Measurements from ENCODE around the gene ELANE.

Gene ELANE

GRCh38 chr19:852136-853013 lies at the start of gene ELANE:
TSS of gene ELANE (plus strand) at chr19:852303. CDS start at chr19:852329, 26 bp downstream.
- DNase-seq, result no peak

- DNase-seq, result no peak
Measured at GRCh38 chr19:802498-803098, 49.5 kb upstream of the ELANE start.

GRCh38 chr19:803099-803561 lies 49.0 kb upstream of the ELANE start:
- DNase-seq, result no peak

- no peak for DNase-seq
Measured at GRCh38 chr19:803686-804418, 48.3 kb upstream of the ELANE start.

- no peak for DNase-seq
Measured at GRCh38 chr19:804419-805165, 47.5 kb upstream of the ELANE start.

GRCh38 chr19:805166-805551 lies 46.9 kb upstream of the ELANE start:
- DNase-seq, result no peak

GRCh38 chr19:805600-806550 lies 46.2 kb upstream of the ELANE start:
- DNase-seq, result no peak

GRCh38 chr19:806815-807421 lies 45.2 kb upstream of the ELANE start:
- DNase-seq, result no peak

GRCh38 chr19:807627-808422 lies 44.3 kb upstream of the ELANE start:
- no peak for DNase-seq

GRCh38 chr19:808423-808775 lies 43.7 kb upstream of the ELANE start:
- DNase-seq, result no peak

GRCh38 chr19:810077-810855 lies 41.8 kb upstream of the ELANE start:
- no peak for DNase-seq

GRCh38 chr19:810883-811489 lies 41.1 kb upstream of the ELANE start:
- DNase-seq, result no peak

- no peak for DNase-seq
Measured at GRCh38 chr19:811506-812048, 40.5 kb upstream of the ELANE start.

- DNase-seq, result no peak
Measured at GRCh38 chr19:812049-812746, 39.9 kb upstream of the ELANE start.

GRCh38 chr19:812747-813218 lies 39.3 kb upstream of the ELANE start:
- no peak for DNase-seq

GRCh38 chr19:813219-814151 lies 38.6 kb upstream of the ELANE start:
- no peak for DNase-seq

Measured in inflammatory macrophage treated with lipopolysaccharide for 4 hours (primary cell).